Neural progenitor cell (in vitro differentiated cells): Measurements from ENCODE around the gene DUSP11.

Experiments
- CTCF ChIP-seq: fragments of 200-600 bp; sonication (generic); IDR thresholded peaks from 2 replicates; pipeline ENCODE4 v1.5.1; 2017; ENCODE audit warnings: antibody characterized with exemption, mild to moderate bottlenecking
- EZH2 ChIP-seq: fragments of 200-600 bp; sonication (generic); IDR thresholded peaks from 2 replicates; pipeline ENCODE4 v1.6.1; 2017; ENCODE audit warnings: antibody characterized with exemption, mild to moderate bottlenecking, moderate library complexity

GRCh38 chr2:73716543-73717250, 63.2 kb downstream of the DUSP11 start:
- no peak for TF ChIP-seq CTCF
- no peak for TF ChIP-seq EZH2
